Kidney capillary endothelial cell (primary cell): ENCODE measurements around the gene TBXAS1.

Experiments
- DNase-seq: peaks from one replicate; pipeline ENCODE4 v3.0.0-alpha.2; 2018; ENCODE audit warnings: low spot score

Gene TBXAS1

DNA sequence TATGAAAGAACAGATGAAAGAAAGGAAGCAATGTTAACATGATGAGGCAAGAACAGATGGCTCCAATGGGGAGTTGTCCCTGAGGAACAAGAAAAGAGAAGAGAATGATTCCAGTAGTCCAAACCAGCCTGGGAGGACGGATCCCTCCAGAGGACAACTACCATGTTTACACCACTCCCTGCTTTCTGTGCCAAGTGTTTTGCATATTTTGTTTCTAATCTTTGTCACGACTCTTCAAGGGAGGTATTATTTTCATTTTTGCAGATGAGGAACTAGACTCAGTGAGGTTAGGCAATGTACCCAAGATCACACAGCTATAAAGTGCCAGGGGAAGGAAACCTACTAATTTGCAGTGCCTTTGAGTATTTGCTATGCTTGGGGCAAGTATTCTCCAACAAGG, 117.5 kb downstream of the TBXAS1 start:
- no peak for DNase-seq

DNA sequence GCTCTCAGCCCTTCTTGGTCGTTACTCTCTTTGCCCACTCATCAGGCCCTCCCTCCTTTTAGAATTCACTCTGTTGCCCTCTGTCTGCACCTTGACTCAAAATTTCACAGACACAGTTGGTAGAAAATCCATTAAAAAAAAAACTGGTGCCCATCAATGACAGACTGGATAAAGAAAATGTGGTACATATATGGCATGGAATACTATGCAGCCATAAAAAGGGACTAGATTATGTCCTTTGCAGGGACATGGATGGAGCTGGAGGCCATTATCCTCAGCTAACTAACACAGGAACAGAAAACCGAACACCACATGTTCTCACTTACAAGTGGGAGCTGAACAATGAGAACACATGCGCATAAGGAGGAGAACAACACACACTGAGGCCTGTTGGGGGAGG, 118.0 kb downstream of the TBXAS1 start:
- no peak for DNase-seq

DNA sequence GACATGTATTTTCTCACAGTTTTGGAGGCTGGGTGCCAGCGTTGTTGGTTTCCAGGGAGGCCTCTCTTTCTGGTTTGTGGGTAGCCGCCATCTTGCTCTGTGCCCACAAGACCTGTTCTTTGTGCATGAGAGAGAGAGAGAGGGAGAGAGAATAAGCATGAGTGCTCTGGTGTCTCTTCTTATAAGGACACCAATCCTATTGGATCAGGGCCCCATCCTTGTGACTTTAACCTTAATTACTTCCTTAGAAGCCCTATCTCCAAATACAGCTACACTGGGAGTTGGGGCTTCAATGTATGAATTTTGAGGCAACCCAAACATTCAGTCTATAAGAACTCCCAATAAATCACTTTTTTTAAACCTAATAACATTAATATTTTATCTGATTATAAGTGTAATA, 119.1 kb downstream of the TBXAS1 start:
- no peak for DNase-seq

DNA sequence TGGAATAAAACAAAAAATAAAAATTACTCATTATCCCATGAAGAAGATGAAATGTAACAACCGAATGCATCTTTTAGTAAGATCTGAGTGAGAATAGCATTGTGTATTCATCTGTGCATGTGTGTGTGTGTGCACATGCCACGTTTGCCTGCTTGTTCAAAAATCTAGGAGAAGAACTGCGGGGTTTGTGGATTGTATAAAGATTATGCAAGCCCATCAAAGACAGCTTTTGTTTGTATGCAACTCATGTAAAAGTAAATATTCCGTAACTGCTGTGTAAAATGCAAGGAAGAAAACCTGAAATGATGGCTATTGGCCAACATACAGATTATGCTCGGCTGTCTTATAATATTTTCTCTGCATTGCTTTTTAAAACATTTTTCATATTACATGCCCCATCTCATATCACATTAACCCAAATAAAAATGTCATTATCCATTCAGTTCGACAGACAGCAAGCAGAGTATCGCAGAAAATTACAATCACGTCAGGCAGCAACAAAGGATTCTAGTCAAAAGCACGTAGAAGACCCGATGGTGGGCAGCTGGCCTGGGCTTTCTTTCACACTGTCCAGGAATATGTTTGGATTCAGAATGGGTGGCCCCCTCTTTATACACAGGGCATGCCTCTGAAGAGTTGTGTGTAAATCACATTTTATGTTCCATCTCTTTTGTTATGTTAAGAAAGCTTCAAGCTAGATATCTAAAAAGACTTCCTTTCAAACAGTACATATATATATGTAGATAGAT, 119.7 kb downstream of the TBXAS1 start:
- DNase-seq: no peak

DNA sequence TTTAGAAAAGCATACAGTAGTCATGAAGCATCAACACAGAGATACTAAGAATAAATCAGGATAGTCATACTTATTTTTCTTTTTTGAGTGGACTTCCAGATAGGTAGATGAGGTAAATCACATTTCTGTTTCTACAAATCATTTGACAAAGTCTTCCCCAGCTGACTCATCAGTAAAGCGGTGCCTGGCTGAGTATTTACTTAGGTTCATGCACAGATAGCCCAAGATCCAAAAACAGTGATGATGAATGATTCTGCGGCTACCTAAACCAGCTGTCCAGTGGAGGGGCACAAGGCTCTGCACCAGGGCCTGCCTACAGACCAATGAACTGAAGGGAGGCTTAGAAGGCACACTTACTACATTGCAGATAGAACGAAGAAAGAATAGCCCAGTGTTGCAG, 120.6 kb downstream of the TBXAS1 start:
- no peak for DNase-seq

DNA sequence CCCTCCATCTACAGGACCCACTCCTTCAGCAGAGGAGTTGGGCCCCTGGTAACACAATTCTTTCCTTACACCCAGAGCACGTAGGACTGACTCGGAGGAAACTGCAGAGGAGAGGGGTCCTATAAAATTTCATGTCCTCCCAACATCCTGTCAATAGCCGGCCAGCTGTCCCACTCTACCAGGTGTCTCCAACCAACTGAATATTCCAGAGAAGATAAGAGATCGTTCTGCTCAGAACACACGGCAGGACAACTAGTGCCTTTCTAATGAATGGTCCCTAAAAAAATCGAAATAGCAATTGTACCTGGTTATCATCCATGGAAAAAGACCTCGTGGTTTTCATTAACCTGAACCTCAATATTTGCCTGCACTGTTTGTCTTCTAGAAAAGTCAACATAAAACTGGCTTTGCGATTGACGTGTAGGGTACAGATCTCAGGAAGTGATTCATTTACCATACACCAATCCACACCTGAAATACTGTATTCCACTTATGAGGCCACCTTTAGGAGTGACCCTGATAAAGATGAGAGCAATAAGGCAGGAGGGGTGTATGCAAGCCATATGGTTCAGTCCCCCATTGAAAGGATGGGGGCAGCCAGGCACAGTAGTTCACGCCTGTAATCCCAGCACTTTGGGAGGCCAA, 121.9 kb downstream of the TBXAS1 start:
- no peak for DNase-seq

DNA sequence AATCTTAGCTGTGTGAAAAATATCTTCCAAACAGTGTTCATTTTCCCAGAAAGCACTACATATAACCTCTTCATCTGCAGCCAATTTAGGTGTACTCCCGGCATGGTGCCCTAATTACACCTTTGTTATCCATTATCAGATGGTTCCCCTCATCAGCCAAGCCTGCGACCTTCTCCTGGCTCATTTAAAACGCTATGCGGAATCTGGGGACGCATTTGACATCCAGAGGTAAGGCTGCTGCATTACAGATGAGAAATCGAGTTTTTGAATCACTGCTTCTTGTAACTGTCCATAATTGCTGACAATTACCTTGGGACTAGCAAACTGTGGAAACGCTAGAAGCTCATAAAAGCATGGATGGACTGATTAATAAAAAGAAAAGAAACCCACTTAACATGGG, 124.2 kb downstream of the TBXAS1 start:
- DNase-seq: no peak

DNA sequence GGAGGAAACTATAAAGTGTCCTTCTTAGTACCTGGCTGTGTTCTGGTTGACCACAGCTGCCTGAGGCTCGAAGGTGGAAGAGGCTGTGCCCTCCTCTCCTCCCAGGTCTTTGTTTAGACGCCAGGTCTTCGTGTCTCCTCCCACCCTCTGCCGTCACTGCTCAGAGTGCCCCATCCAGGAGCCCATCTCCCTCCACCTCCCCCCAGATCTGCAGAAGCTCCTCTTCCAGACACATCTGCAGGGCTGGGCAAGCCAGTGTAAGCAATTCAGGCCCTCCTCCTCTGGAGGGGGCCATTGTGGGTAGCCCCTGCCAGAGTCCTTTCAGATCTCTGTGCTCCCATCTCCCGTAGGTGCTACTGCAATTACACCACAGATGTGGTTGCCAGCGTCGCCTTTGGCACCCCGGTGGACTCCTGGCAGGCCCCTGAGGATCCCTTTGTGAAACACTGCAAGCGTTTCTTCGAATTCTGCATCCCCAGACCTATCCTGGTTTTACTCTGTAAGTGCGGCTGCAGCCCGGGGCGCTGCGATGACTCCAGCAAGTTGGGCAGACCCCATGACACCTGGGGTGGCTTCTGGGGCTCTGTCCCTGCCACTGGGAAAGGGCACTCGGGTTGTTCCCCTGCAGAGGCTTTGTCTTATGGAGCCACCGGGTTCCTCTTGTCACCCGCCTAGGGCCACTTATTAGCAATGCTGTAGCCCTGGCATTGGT, 126.2 kb downstream of the TBXAS1 start:
- DNase-seq: no peak

DNA sequence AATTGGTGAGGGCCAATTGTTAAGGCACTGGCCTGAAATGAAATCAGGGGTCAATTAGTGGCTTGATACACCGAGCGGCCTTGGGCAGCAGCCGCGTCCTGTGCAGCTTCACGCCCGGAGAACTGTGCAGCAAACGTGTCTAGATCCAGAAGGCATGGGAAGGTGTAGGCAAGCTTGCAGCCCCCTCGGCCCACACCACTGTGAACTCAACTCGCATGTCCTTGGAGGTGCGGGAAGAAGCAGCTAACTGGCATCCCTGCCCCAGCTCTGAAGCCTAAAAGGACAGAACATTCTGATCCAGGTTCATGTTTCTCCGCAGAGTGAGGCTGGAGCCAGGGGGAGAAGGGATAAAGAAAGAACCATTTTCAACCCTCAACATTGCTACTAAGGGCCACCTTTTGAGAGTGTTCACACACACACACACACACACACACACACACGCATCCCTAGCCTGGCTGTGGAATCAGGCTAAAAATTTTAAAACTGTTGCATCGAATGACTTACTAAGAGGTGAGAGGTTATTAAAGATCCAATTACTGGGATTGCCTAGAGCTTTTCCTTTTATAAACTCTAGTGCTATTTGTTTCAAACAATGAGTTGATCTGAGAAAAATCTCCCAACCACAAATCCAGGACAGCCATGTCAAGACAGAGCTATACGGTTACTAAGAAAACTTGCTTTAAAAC, 129.7 kb downstream of the TBXAS1 start:
- no peak for DNase-seq

DNA sequence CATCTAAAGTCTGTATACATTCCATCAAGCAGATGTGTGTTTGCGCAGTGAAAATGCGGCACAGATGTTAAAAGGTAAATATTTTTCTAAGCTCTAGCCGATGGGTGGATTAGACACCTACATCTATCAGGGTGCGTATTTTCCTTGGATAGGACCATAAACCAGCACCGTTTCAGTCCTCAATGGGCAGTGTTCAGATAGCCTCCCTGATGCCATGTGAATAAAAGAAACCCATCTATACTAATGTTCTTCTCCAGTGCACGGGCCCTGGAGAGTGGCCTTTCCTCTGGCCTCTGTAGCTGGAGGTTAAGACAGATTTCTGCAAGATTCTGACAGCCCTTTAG, 130.2 kb downstream of the TBXAS1 start:
- DNase-seq: no peak

DNA sequence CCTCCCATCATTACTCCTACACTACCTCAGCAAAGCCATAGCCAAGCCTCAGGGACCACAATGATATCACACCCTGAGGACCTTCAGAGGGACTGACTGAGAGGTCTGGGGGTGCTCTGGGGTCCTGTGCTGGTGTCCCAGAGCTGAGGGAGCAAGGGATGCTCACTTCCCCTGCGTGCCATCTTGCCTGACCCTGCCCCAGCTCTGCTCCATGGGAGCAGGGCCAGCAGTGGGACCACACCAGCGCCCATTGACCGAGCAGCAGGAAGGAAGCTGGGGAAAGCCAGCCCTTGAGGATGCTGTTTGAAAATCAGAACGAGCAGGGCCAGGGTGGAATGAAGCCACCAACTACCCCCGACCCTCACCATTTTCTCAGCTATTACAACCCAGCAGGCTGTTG, 130.7 kb downstream of the TBXAS1 start:
- no peak for DNase-seq

DNA sequence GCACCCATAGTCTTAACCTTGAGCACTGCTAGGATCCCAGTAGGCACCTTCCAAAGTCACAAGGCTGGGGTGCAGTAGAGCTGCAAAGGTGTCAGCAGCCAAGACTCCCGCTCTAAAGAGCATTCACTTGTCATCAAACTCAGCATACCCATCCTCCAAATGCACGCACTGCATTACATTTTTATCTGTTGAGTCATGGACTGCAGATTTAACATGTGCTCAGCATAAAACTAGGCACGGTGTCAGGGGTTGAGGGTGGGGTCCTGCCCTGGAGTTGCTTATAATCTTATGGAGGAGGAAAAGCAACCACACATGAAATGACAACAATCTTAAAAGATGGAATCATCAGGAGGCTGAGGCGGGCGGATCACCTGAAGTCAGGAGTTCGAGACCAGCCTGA, 131.1 kb downstream of the TBXAS1 start:
- no peak for DNase-seq

DNA sequence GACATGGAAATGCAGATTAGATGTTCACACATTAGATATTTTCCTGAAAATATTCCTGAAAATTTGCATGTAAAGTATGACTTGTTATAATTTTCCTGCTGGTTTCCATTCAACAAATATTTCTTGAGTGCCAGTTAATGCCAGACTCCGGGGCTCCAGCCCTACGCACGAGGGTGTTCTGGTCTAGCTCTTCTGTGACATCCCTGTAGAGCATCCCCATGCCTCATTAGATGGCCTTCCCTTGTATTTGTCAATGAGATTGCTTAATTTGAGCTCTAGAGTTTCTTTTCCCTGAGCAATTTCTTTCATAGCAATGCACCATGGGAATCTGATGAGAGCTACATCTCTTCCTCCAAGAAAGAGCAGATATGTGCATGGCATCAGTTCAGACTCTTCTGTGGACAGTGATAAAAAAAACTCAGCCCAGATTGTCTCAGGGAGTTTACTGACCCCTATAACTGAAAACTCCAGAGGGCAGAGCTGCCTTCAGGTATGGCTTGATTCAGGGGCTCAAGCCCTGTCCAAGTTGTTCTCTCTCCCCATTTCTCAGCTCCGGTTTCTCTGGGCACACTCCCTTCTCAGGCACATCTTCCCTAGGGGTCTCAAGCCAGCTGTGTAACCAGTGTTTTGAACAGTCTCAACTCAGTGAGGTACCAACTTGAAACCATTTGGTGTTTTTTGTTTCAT, 137.0 kb downstream of the TBXAS1 start:
- DNase-seq: no peak

DNA sequence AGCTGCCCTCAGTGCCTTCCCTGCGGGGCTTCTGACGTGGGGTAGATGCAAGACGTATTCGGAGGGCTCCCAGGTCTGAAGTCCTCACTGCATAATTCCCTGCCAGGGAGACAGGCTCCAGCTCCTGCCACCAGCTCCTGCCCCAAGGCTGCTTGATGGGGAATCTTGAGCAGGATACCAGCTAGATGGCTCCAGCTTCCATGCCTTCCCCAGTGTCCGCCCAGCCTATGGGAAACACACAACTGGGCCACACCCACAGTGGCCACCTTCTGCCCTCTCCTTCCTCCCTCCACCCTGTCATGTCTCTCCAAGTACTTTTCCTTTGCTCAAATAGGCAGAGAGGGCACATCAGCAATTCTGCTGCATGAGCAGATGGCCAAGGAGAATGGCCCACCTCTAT, 137.9 kb downstream of the TBXAS1 start:
- no peak for DNase-seq

DNA sequence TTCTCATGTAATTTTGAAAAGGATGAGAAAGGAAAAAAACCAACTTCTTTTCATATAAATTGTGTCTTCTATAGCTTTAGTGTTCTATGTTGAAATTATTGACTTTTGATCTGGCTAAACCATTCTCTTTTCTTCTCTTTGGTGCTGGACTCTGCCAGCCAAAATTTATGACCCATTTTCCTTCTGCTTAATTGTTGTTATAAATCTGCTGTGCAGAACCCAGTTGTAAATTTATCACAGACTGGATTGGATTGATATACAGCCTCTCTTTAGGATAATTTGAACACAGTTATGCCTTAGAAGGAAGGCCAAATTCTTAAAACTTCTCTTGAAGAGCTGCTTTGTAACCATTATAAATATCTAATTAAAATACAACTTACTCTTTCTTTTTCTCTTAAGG, 139.9 kb downstream of the TBXAS1 start:
- DNase-seq: no peak

DNA sequence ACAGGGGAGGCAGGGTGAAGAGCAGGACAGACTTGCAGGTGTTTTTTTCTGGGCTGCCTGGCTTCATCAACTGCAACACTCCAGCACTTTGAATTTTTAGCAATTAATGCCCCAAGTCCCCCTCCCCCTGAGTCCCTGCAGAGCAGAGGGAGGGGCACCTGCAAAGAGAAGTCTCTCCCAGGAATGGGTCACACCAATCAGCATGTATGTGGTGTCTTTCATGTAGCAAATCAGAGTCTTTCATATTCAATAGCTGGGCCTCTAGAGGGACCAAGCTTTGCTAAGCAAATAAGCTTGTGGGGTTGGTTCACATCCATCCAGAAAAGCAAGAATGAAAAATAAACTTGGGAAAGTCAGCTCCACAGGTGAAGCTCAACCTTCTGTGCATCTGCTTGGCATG, 143.0 kb downstream of the TBXAS1 start:
- DNase-seq: no peak

DNA sequence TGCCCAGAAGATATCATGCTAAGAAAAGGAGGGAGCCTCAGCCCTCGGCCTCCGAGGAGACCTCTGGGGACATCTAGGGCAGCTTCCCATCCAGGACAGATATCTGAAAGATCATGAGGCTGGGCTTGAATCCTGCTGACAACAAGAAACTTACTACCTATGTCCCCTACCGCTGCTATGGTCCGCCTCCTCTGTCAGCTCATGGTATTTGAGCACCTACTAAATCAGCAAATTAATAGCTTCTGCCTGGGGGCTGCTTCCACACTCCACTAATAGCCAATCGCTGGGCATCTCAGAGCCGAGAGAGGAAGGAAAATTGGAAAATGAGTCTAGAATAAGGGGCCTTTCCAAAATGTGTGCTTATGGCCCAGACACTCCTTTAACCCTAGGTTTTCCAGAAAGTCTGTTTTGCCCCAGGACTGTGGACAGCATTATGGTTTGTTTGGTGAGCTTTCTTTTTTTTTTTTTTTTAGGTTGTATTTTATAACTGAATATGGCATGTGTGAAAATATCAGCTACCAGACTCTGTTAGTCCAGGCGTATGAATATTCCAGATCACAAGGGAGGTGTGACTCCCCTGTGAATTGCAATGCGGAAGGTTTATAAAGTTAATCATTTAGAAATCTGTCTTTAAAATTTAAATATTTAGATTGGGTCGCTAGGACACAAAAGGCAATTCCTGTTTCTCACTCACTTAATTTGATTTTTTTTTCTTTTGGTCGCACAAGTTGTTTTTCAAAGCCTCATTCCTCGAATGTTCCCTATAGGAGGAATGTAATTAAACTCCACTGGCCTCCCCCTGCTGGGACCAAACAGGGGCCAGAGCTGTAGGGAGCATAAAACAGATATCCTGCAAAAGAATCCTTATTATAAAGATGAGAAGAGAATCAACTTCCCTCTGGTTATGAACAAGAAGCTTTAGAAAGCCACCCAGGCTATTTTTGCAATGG, 144.3 kb downstream of the TBXAS1 start:
- no peak for DNase-seq

DNA sequence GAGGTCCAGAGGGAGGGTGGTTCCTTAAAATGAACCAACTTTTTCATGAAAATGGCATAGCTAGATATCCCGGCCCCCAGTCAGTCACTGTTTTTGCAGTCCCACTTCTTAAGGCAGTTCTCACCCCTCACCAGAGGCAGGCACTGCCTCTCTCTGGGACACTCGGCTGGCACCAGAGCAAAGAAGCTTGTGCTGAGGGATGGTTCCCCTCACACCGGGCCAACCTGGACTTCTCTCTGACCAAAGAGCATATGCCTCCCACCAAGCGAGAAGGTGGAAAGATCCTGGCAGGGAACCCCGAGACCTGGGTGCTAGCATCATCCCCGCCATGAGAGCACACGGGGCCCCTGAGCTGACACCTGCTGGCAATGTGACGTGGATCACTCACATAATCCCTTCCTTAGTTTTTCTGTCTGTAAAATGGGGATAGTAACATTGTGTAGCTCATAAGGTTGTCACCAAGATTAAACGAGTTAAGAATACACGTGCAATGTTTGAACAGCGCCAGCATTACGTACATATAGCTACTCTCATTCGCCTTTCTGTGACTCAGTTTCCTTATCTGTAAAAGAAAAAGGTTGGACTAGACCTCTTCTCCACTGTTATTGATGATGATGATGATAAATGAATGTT, 145.2 kb downstream of the TBXAS1 start:
- no peak for DNase-seq

DNA sequence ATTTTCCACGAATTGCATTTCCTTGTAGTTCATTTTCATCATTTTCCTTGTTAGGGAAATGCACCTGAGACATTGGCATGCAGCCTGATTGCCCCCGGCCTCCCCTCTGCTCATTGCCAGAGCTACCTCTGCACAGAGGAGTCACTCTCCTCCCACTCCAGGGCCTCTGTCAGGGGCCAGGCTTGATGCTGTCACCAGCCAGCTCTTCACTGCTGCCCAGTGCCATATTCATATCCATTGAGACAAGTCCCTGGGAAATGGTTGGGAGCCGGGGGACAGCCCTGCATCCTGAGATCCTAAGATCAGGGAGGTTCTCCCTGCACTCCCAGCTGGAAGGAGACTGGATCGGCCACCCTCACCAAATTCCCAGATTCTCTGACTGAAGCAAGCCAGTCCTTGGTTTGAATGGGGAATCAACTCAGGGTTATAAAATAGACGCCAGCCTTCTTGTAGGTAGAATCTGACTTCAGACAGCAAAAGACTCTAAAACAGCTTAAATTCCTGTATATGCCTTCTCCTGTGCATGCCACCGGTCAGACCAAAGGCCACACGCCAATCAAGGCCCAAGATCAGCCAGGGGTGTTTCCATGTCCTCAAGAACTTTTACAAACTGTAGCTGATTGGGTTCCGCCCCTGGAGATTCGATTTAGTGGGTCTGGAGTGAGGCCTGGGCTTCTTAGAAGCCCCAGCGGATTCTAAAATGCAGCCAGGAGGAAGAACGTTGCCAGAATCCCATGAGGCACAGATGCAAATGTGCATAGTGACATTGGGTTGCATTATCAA, 147.2 kb downstream of the TBXAS1 start:
- DNase-seq: no peak
